Measurements from ENCODE around the gene HOXD9. TPM values are rescaled to one million over a fixed set of nuclear protein-coding genes. Genes with fewer than 3 reads are reported as not detected.

HOXD9 gene
- total RNA-seq, 1 donor from 2014 or later = 1.9 TPM

- DNase-seq (ENCODE audit: low spot score) = peak; percentile 63
Observed at GRCh38 chr2:176085861-176086771, 36.4 kb upstream of the HOXD9 start.

- DNase-seq (ENCODE audit: low spot score) = no peak
Observed at GRCh38 chr2:176087330-176088047, 35.0 kb upstream of the HOXD9 start.

GRCh38 chr2:176088048-176088936 lies 34.2 kb upstream of the HOXD9 start:
- DNase-seq (ENCODE audit: low spot score) = peak; percentile 77

- DNase-seq (ENCODE audit: low spot score) = no peak
Observed at GRCh38 chr2:176088937-176089842, 33.3 kb upstream of the HOXD9 start.

GRCh38 chr2:176089843-176090395 lies 32.6 kb upstream of the HOXD9 start:
- DNase-seq (ENCODE audit: low spot score) = no peak

GRCh38 chr2:176090862-176091261 lies 31.7 kb upstream of the HOXD9 start:
- DNase-seq (ENCODE audit: low spot score) = no peak

- no peak for DNase-seq (ENCODE audit: low spot score)
Observed at GRCh38 chr2:176091329-176092258, 30.9 kb upstream of the HOXD9 start.

- DNase-seq (ENCODE audit: low spot score) = peak; percentile 76
Observed at GRCh38 chr2:176092270-176093144, 30.0 kb upstream of the HOXD9 start, which contains the start of gene HOXD13. Gene HOXD13 (plus strand): TSS chr2:176092721. CDS start chr2:176092891, 170 bp downstream.

- no peak for DNase-seq (ENCODE audit: low spot score)
Observed at GRCh38 chr2:176093145-176093897, 29.2 kb upstream of the HOXD9 start.

GRCh38 chr2:176093898-176094249 lies 28.6 kb upstream of the HOXD9 start:
- DNase-seq (ENCODE audit: low spot score) = no peak

- DNase-seq (ENCODE audit: low spot score) = no peak
Observed at GRCh38 chr2:176094349-176094748, 28.2 kb upstream of the HOXD9 start.

- no peak for DNase-seq (ENCODE audit: low spot score)
Observed at GRCh38 chr2:176095421-176095820, 27.1 kb upstream of the HOXD9 start.

- DNase-seq (ENCODE audit: low spot score) = peak; percentile 38
Observed at GRCh38 chr2:176096243-176096985, 26.1 kb upstream of the HOXD9 start.

- DNase-seq (ENCODE audit: low spot score) = peak; percentile 84
Observed at GRCh38 chr2:176096986-176097819, 25.3 kb upstream of the HOXD9 start.

- no peak for DNase-seq (ENCODE audit: low spot score)
Observed at GRCh38 chr2:176097820-176098365, 24.6 kb upstream of the HOXD9 start.

Data from umbilical cord (tissue), 2 donors.